ENCODE results near the gene GINS1. TPM values are rescaled to one million over a fixed set of nuclear protein-coding genes. Genes with fewer than 3 reads are reported as not detected.

The GINS1 gene
- total and polyA plus RNA-seq, 2 of the 13 experiments (the other 11 are each of a cell fraction or from before 2014, with no cell fraction given), result 14.6 to 59.9 TPM

- peak; percentile 86 for TF ChIP-seq KLF6 (CRISPR knock-in tag; IDR thresholded peaks at IDR 0.05)
- TF ChIP-seq, protein P1, sequence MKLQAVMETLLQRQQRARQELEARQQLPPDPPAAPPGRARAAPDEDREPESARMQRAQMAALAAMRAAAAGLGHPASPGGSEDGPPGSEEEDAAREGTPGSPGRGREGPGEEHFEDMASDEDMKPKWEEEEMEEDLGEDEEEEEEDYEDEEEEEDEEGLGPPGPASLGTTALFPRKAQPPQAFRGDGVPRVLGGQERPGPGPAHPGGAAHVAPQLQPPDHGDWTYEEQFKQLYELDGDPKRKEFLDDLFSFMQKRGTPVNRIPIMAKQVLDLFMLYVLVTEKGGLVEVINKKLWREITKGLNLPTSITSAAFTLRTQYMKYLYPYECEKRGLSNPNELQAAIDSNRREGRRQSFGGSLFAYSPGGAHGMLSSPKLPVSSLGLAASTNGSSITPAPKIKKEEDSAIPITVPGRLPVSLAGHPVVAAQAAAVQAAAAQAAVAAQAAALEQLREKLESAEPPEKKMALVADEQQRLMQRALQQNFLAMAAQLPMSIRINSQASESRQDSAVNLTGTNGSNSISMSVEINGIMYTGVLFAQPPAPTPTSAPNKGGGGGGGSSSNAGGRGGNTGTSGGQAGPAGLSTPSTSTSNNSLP (IDR thresholded peaks at IDR 0.05; ENCODE audit: low read depth, low read length), result no peak
- TF ChIP-seq SAP130 (CRISPR knock-in tag; IDR thresholded peaks at IDR 0.05; ENCODE audit: low read depth), result peak; percentile 93
- TF ChIP-seq GMEB2 (CRISPR knock-in tag; IDR thresholded peaks at IDR 0.05; ENCODE audit: low read depth), result no peak
- TF ChIP-seq ZMYM3 (CRISPR knock-in tag; IDR thresholded peaks at IDR 0.05), result peak; percentile 47; the same call in 1 of the 2 replicates
- peak; percentile 58; the same call in 1 of the 2 replicates for TF ChIP-seq ZNF670 (CRISPR knock-in tag; IDR thresholded peaks at IDR 0.05; ENCODE audit: borderline replicate concordance)
- TF ChIP-seq SMARCE1 (IDR thresholded peaks at IDR 0.05; ENCODE audit: borderline replicate concordance), result no peak
- no peak for TF ChIP-seq ZNF382 (CRISPR knock-in tag; IDR thresholded peaks at IDR 0.05; ENCODE audit: borderline replicate concordance)
- TF ChIP-seq CREB1 (IDR thresholded peaks at IDR 0.05), result peak; percentile 72
- no peak for TF ChIP-seq CREB1 (CRISPR knock-in tag; IDR thresholded peaks at IDR 0.05)
- no peak for TF ChIP-seq HNRNPH1 (optimal IDR thresholded peaks at IDR 0.05; ENCODE audit: low read depth, low read length)
- TF ChIP-seq ZBTB34 (CRISPR knock-in tag; IDR thresholded peaks at IDR 0.05), result peak; percentile 69; the same call in 1 of the 2 replicates
- TF ChIP-seq JUND (CRISPR knock-in tag; IDR thresholded peaks at IDR 0.05), result peak; percentile 54; the same call in 1 of the 2 replicates
- peak; percentile 66; the same call in 1 of the 2 replicates for TF ChIP-seq HOXD1 (CRISPR knock-in tag; IDR thresholded peaks at IDR 0.05)
- TF ChIP-seq ZFP36L1 (CRISPR knock-in tag; IDR thresholded peaks at IDR 0.05), result peak; percentile 97
- TF ChIP-seq, protein P2, sequence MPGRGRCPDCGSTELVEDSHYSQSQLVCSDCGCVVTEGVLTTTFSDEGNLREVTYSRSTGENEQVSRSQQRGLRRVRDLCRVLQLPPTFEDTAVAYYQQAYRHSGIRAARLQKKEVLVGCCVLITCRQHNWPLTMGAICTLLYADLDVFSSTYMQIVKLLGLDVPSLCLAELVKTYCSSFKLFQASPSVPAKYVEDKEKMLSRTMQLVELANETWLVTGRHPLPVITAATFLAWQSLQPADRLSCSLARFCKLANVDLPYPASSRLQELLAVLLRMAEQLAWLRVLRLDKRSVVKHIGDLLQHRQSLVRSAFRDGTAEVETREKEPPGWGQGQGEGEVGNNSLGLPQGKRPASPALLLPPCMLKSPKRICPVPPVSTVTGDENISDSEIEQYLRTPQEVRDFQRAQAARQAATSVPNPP (CRISPR knock-in tag; IDR thresholded peaks at IDR 0.05), result peak; percentile 76; the same call in 1 of the 2 replicates
- TF ChIP-seq ZFP37 (CRISPR knock-in tag; IDR thresholded peaks at IDR 0.05; ENCODE audit: borderline replicate concordance), result peak; percentile 91
- no peak for TF ChIP-seq PHB2 (IDR thresholded peaks at IDR 0.05; ENCODE audit: partially characterized antibody)
- no peak for TF ChIP-seq ZBTB7A (CRISPR knock-in tag; IDR thresholded peaks at IDR 0.05)
- peak; percentile 58; the same call in 1 of the 2 replicates for TF ChIP-seq ZNF773 (CRISPR knock-in tag; IDR thresholded peaks at IDR 0.05; ENCODE audit: borderline replicate concordance)
- TF ChIP-seq NRL (CRISPR knock-in tag; IDR thresholded peaks at IDR 0.05; ENCODE audit: borderline replicate concordance), result peak; percentile 88
Observed at GRCh38 chr20:25390538-25391528, 16.6 kb upstream of the GINS1 start, which contains the start of gene ABHD12 (continued).

Data from HepG2 (cell line).